DMS53 treated with DMSO at 0.1 percent for 48 hours (cell line): ENCODE results near the gene RGL4.

Source experiments
- DNase-seq: peaks from one replicate; lab custom pipeline; 2025; ENCODE audit not compliant: unreplicated experiment; lab: John Stamatoyannopoulos, UW

RGL4 gene

GRCh38 chr22:23677701-23677995, 13.2 kb upstream of the RGL4 start:
- DNase-seq: no peak

GRCh38 chr22:23678133-23678532, 12.7 kb upstream of the RGL4 start:
- no peak for DNase-seq

- DNase-seq: no peak
These were observed 9.6 kb upstream of the RGL4 start for GRCh38 chr22:23681026-23681809.

- no peak for DNase-seq
These were observed 8.7 kb upstream of the RGL4 start for GRCh38 chr22:23682077-23682476.

- no peak for DNase-seq
These were observed 7.9 kb upstream of the RGL4 start for GRCh38 chr22:23682827-23683355.

- DNase-seq: no peak
These were observed 7.3 kb upstream of the RGL4 start for GRCh38 chr22:23683545-23683944.

GRCh38 chr22:23684026-23684425, 6.8 kb upstream of the RGL4 start:
- no peak for DNase-seq

GRCh38 chr22:23684561-23685031, 6.2 kb upstream of the RGL4 start:
- no peak for DNase-seq

- DNase-seq: no peak
These were observed 5.5 kb upstream of the RGL4 start for GRCh38 chr22:23685205-23685784.

GRCh38 chr22:23686416-23687024, 4.3 kb upstream of the RGL4 start:
- DNase-seq: no peak

- DNase-seq: no peak
These were observed 2.7 kb upstream of the RGL4 start for GRCh38 chr22:23688121-23688520.

- DNase-seq: no peak
These were observed 2.2 kb upstream of the RGL4 start for GRCh38 chr22:23688571-23688970.

GRCh38 chr22:23689414-23689813, 1.4 kb upstream of the RGL4 start:
- no peak for DNase-seq

- no peak for DNase-seq
These were observed 1.1 kb downstream of the RGL4 start for GRCh38 chr22:23691748-23692423.

GRCh38 chr22:23692598-23693291, 1.9 kb downstream of the RGL4 start:
- no peak for DNase-seq

GRCh38 chr22:23693979-23694680, 3.3 kb downstream of the RGL4 start:
- DNase-seq: no peak

GRCh38 chr22:23695141-23695540, 4.3 kb downstream of the RGL4 start:
- no peak for DNase-seq

- no peak for DNase-seq
These were observed 4.9 kb downstream of the RGL4 start for GRCh38 chr22:23695571-23696325.

- no peak for DNase-seq
These were observed 5.6 kb downstream of the RGL4 start for GRCh38 chr22:23696326-23696851.
